HCT116 (cell line): ENCODE results near the gene CAMKK2. TPM values are rescaled to one million over a fixed set of nuclear protein-coding genes. Genes with fewer than 3 reads are reported as not detected.

Experiments
- ATAC-seq: fragments of 200-7000 bp; cut with Tn5 transposase; 2 replicates; pipeline ENCODE4 v1.9.1; 2020; ENCODE audit warnings: mild to moderate bottlenecking, moderate library complexity
- BruUV-seq: library from RNA; stranded (reverse); fragments of 400-500 nt; replicated peaks from 2 replicates; lab custom pipeline; 2021; lab: Mats Ljungman, UMichigan
- CTCF ChIA-PET: fragments of 300-600 bp; sonication (Branson Sonifier 250); formaldehyde crosslinking; loops from one replicate; lab custom pipeline; 2021; ENCODE audit warnings: antibody characterized with exemption; lab: Charles Lee
- POLR2A ChIA-PET: fragments of 300-600, 350-600 bp; sonication (Branson Sonifier 250); formaldehyde crosslinking; loops from one replicate; lab custom pipeline; 2021; ENCODE audit warnings: antibody characterized with exemption; lab: Charles Lee
- RAD21 ChIA-PET, 2 experiments: fragments of 300-600 bp; sonication (Branson Sonifier 250); formaldehyde crosslinking; loops; one replicate each; lab custom pipeline; 2023; ENCODE audit warnings: low total read pairs in 2 of 2; ENCODE audit not compliant: uncharacterized antibody in 2 of 2, unreplicated experiment in 2 of 2, low non-redundant PET in 1 of 2; lab: Charles Lee
- DNase-seq: peaks from one replicate; pipeline ENCODE4 v3.0.0-alpha.2; 2010; ENCODE audit warnings: low read depth, low spot score
- H2AFZ ChIP-seq: fragments of 200-600 bp; shearing (Covaris generic), sonication (generic); 2 replicates; pipeline ENCODE4 v1.6.1; 2017; ENCODE audit warnings: low read depth, mixed run types, mixed read lengths, antibody characterized with exemption, low read length; ENCODE audit not compliant: poor library complexity, severe bottlenecking
- H3K27ac ChIP-seq: 2 replicates; pipeline ENCODE4 v1.5.1; 2012; ENCODE audit warnings: low read depth, low read length
- H3K27me3 ChIP-seq: fragments of 200-600 bp; sonication (generic); 2 replicates; pipeline ENCODE4 v1.6.1; 2016; ENCODE audit warnings: mixed run types, low read length, mixed read lengths; ENCODE audit not compliant: insufficient read depth
- H3K36me3 ChIP-seq, 2 experiments: fragments of 200-500 bp in 1 of 2; fragments of 200-600 bp in 1 of 2; sonication (Bioruptor generic) in 1 of 2; sonication (generic) in 1 of 2; 2 replicates each; pipeline versions ENCODE4 v1.5.1 to v1.6.1; 2014 to 2016; ENCODE audit warnings: low read length in 2 of 2, inconsistent platforms in 1 of 2, mixed read lengths in 1 of 2, mixed run types in 1 of 2; ENCODE audit not compliant: insufficient read depth in 2 of 2, control insufficient read depth in 1 of 2
- H3K4me1 ChIP-seq, 2 experiments: fragments of 200-600 bp in 1 of 2; sonication (generic) in 1 of 2; 2 replicates each; pipeline versions ENCODE4 v1.5.1 to v1.6.1; 2012 to 2017; ENCODE audit warnings: low read length in 2 of 2, inconsistent platforms in 1 of 2, mild to moderate bottlenecking in 1 of 2, mixed read lengths in 1 of 2, mixed run types in 1 of 2, moderate library complexity in 1 of 2; ENCODE audit not compliant: insufficient read depth in 2 of 2, control insufficient read depth in 1 of 2
- H3K4me2 ChIP-seq: fragments of 200-600 bp; sonication (generic); 2 replicates; pipeline ENCODE4 v1.6.1; 2017; ENCODE audit warnings: mixed run types, low read length, mixed read lengths
- H3K4me3 ChIP-seq, 2 experiments: fragments of 200-600 bp in 1 of 2; sonication (generic) in 1 of 2; replicated peaks in 1 of 2; 2 replicates each; pipeline ENCODE4 v1.5.1; 2011 to 2016; ENCODE audit warnings: low read length in 2 of 2, control low read depth in 1 of 2, low read depth in 1 of 2, mild to moderate bottlenecking in 1 of 2, mixed read lengths in 1 of 2, mixed run types in 1 of 2
- H3K79me2 ChIP-seq: fragments of 200-600 bp; sonication (generic); 2 replicates; pipeline ENCODE4 v1.6.1; 2017; ENCODE audit warnings: mild to moderate bottlenecking, mixed run types, low read length, moderate library complexity, mixed read lengths; ENCODE audit not compliant: insufficient read depth
- H3K9ac ChIP-seq: fragments of 200-600 bp; sonication (generic); 2 replicates; pipeline ENCODE4 v1.6.1; 2016; ENCODE audit warnings: low read length, mixed read lengths
- H3K9me2 ChIP-seq: fragments of 200-600 bp; sonication (generic), shearing (Covaris generic); 2 replicates; pipeline ENCODE4 v1.6.1; 2017; ENCODE audit warnings: mixed run types, mild to moderate bottlenecking, moderate library complexity; ENCODE audit not compliant: insufficient read depth
- H3K9me3 ChIP-seq, 2 experiments: fragments of 200-500 bp in 1 of 2; fragments of 200-600 bp in 1 of 2; sonication (Bioruptor generic) in 1 of 2; sonication (generic) in 1 of 2; 2 replicates each; pipeline ENCODE4 v1.6.1; 2014 to 2017; ENCODE audit warnings: low read length in 2 of 2, mixed read lengths in 2 of 2, inconsistent platforms in 1 of 2, low read depth in 1 of 2, mild to moderate bottlenecking in 1 of 2, mixed run types in 1 of 2, moderate library complexity in 1 of 2; ENCODE audit not compliant: control insufficient read depth in 1 of 2, insufficient read depth in 1 of 2
- H4K20me1 ChIP-seq: fragments of 200-600 bp; sonication (generic), shearing (Covaris generic); 2 replicates; pipeline ENCODE4 v1.6.1; 2017; ENCODE audit warnings: mixed run types, mild to moderate bottlenecking, moderate library complexity; ENCODE audit not compliant: insufficient read depth
- ATF3 ChIP-seq: IDR thresholded peaks from 2 replicates; pipeline ENCODE4 v1.6.1; 2012
- CEBPB ChIP-seq: IDR thresholded peaks from 2 replicates; pipeline ENCODE4 v1.6.1; 2012; ENCODE audit warnings: low read depth
- CTCF ChIP-seq, 3 experiments: fragments of 200-600 bp in 1 of 3; sonication (generic) in 1 of 3; IDR thresholded peaks in 2 of 3; conservative IDR thresholded peaks in 1 of 3; 2 replicates each; pipeline ENCODE4 v1.5.1; 2012 to 2017; ENCODE audit warnings: low read depth in 2 of 3, low read length in 2 of 3, antibody characterized with exemption in 1 of 3, borderline replicate concordance in 1 of 3, control low read depth in 1 of 3, mild to moderate bottlenecking in 1 of 3, mixed read lengths in 1 of 3, mixed run types in 1 of 3, moderate library complexity in 1 of 3; ENCODE audit not compliant: insufficient read depth in 1 of 3
- ELF1 ChIP-seq: IDR thresholded peaks from 2 replicates; pipeline ENCODE4 v1.6.1; 2012; ENCODE audit warnings: low read depth, borderline replicate concordance
- EZH2phosphoT487 ChIP-seq: fragments of 200-600 bp; IDR thresholded peaks from 2 replicates; pipeline ENCODE4 v1.6.1; 2018; ENCODE audit warnings: antibody characterized with exemption, borderline replicate concordance
- FOSL1 ChIP-seq: IDR thresholded peaks from 2 replicates; pipeline ENCODE4 v1.6.1; 2012; ENCODE audit warnings: low read depth
- POLR2A ChIP-seq: IDR thresholded peaks from 2 replicates; pipeline ENCODE4 v1.7.0; 2011; ENCODE audit warnings: borderline replicate concordance; ENCODE audit not compliant: insufficient read depth, insufficient read length; ENCODE audit errors: extremely low read depth
- POLR2AphosphoS5 ChIP-seq: IDR thresholded peaks from 2 replicates; pipeline ENCODE4 v1.6.1; 2011; ENCODE audit warnings: mild to moderate bottlenecking, low read depth, low read length, moderate library complexity
- SIN3A ChIP-seq: IDR thresholded peaks from 2 replicates; pipeline ENCODE4 v1.6.1; 2012; ENCODE audit warnings: low read depth
- SP1 ChIP-seq: IDR thresholded peaks from 2 replicates; pipeline ENCODE4 v1.6.1; 2012; ENCODE audit warnings: low read depth
- YY1 ChIP-seq: IDR thresholded peaks from 2 replicates; pipeline ENCODE4 v1.6.1; 2011; ENCODE audit warnings: low read length, low read depth, moderate library complexity, mild to moderate bottlenecking; ENCODE audit not compliant: insufficient replicate concordance; ENCODE audit errors: extremely low read depth
- ZBTB33 ChIP-seq: IDR thresholded peaks from 2 replicates; pipeline ENCODE4 v1.6.1; 2011; ENCODE audit warnings: mild to moderate bottlenecking, low read length, moderate library complexity; ENCODE audit not compliant: insufficient replicate concordance; ENCODE audit errors: extremely low read depth
- ZFX ChIP-seq: fragments of 450-650 bp; IDR thresholded peaks from 2 replicates; pipeline ENCODE4 v1.6.1; 2017
- ZNF274 ChIP-seq: fragments of 200-500 bp; sonication (Bioruptor generic); IDR thresholded peaks from 2 replicates; pipeline ENCODE4 v1.6.1; 2014; ENCODE audit warnings: mild to moderate bottlenecking, low read depth, low read length, inconsistent platforms
- intact Hi-C: fragments of 100-400 bp; cut with micrococcal nuclease; formaldehyde crosslinking; loops from 2 replicates; pipeline ENCODE4 v1.10.0; 2022
- total RNA-seq: library from RNA; stranded (reverse); gene quantifications from one replicate; pipeline ENCODE4 v1.2.1, GENCODE V29; 2021; ENCODE audit not compliant: unreplicated experiment

The CAMKK2 gene
- total RNA-seq, 1 experiment from 2014 or later = 33.8 TPM

- Histone ChIP-seq H3K9me2 (no peaks in the 10 kb centered on the region), H3K9me3 (no peaks in the 10 kb centered on the region), H3K9ac (no peak overlapping the region), H3K4me1 (peaks cover 13 to 20% of the 10 kb centered on the region in 2 experiments), H3K36me3 (peaks cover 0 to 5% of the 10 kb centered on the region in 2 experiments; a peak in 1 of 4 replicates), H3K27ac (no peak overlapping the region), H3K4me3 (no peak overlapping the region), H3K4me2 (no peak overlapping the region), H3K27me3 (no peaks in the 10 kb centered on the region), H2AFZ (no peak overlapping the region), H4K20me1 (no peaks in the 10 kb centered on the region), H3K79me2 (no peaks in the 10 kb centered on the region)
- BruUV-seq = no TSS peak
- DNase-seq = no peak
- TF ChIP-seq CTCF (IDR thresholded peaks at IDR 0.05 in 2 of 3, conservative IDR thresholded peaks at IDR 0.05 in 1 of 3; ENCODE audit: borderline replicate concordance in 1 of 3, insufficient read depth in 1 of 3, low read depth in 2 of 3, low read length in 2 of 3) (peak in 1 of 3 experiments; percentile 9; a peak in 1 of 6 replicates), ZFX (no peak)
- ChIA-PET POLR2A (no interaction called here), CTCF (no interaction called here), RAD21 (no interaction called here)
- intact Hi-C loops = loop anchor here (5.0 kb wide), 2 partner anchors 121 to 226 kb away; no protein-coding TSS in a partner anchor
- ATAC-seq = no peak
Observed at GRCh38 chr12:121232977-121233627, 63.4 kb downstream of the CAMKK2 start.

- ChIA-PET POLR2A (no interaction called here), RAD21 (no interaction called here), CTCF (no interaction called here)
- H3K36me3 ChIP-seq = peaks cover 0 to 2% of the 10 kb centered on the region in 2 experiments; a peak in 1 of 4 replicates
- no TSS peak for BruUV-seq
- H3K4me2 ChIP-seq = no peak overlapping the region
- intact Hi-C loops = loop anchor here (5.0 kb wide), 2 partner anchors 120 to 225 kb away; no protein-coding TSS in a partner anchor
- H3K9ac ChIP-seq = no peak overlapping the region
- no peaks in the 10 kb centered on the region for H3K27me3 ChIP-seq
- no peaks in the 10 kb centered on the region for H3K9me3 ChIP-seq
- ATAC-seq (no peak), DNase-seq (no peak)
- no peak overlapping the region for H3K4me3 ChIP-seq
- no peak overlapping the region for H2AFZ ChIP-seq
- H3K4me1 ChIP-seq = peaks cover 13 to 20% of the 10 kb centered on the region in 2 experiments
- H3K9me2 ChIP-seq = no peaks in the 10 kb centered on the region
- H4K20me1 ChIP-seq = no peaks in the 10 kb centered on the region
- no peaks in the 10 kb centered on the region for H3K79me2 ChIP-seq
- no peak overlapping the region for H3K27ac ChIP-seq
- TF ChIP-seq ZNF274 (no peak), SP1 (no peak), ZBTB33 (no peak), CEBPB (no peak), EZH2phosphoT487 (no peak), ATF3 (no peak), SIN3A (no peak), POLR2AphosphoS5 (no peak), FOSL1 (no peak), ELF1 (no peak), POLR2A (no peak), YY1 (no peak)
Observed at GRCh38 chr12:121232163-121232562, 64.3 kb downstream of the CAMKK2 start.
